HTERT RPE-1 (cell line): ENCODE data around the gene ANKRD6.

ENCODE experiments used
- in situ Hi-C: fragments of 300-500 bp; cut with MboI; formaldehyde crosslinking; loops from 4 replicates; pipeline ENCODE4 v1.14.3; 2020; ENCODE audit warnings: low sequenced_read_pairs

Gene ANKRD6

GRCh38 chr6:89506716-89507617 lies 74.0 kb downstream of the ANKRD6 start:
- in situ Hi-C loops: no loop called here

- in situ Hi-C loops: no loop called here
These were observed 76.0 kb downstream of the ANKRD6 start for GRCh38 chr6:89508755-89509563.

GRCh38 chr6:89509777-89510281 lies 76.9 kb downstream of the ANKRD6 start:
- in situ Hi-C loops: no loop called here

GRCh38 chr6:89510393-89510792 lies 77.4 kb downstream of the ANKRD6 start:
- in situ Hi-C loops: no loop called here

- in situ Hi-C loops: no loop called here
These were observed 85.6 kb downstream of the ANKRD6 start for GRCh38 chr6:89518352-89519055.

GRCh38 chr6:89520736-89521135 lies 87.8 kb downstream of the ANKRD6 start:
- in situ Hi-C loops: no loop called here

- in situ Hi-C loops: no loop called here
These were observed 89.8 kb downstream of the ANKRD6 start for GRCh38 chr6:89522778-89523177.

- in situ Hi-C loops: no loop called here
These were observed 93.0 kb downstream of the ANKRD6 start for GRCh38 chr6:89525786-89526562.

GRCh38 chr6:89526563-89526869 lies 93.6 kb downstream of the ANKRD6 start:
- in situ Hi-C loops: no loop called here

GRCh38 chr6:89527634-89528033 lies 94.7 kb downstream of the ANKRD6 start:
- in situ Hi-C loops: no loop called here

GRCh38 chr6:89528866-89529265 lies 95.9 kb downstream of the ANKRD6 start:
- in situ Hi-C loops: no loop called here

GRCh38 chr6:89530982-89531381 lies 98.0 kb downstream of the ANKRD6 start:
- in situ Hi-C loops: no loop called here

- in situ Hi-C loops: no loop called here
These were observed 103.3 kb downstream of the ANKRD6 start for GRCh38 chr6:89536231-89536630.

GRCh38 chr6:89539779-89540178 lies 106.8 kb downstream of the ANKRD6 start:
- in situ Hi-C loops: no loop called here

- in situ Hi-C loops: no loop called here
These were observed 109.3 kb downstream of the ANKRD6 start for GRCh38 chr6:89542081-89542857.

- in situ Hi-C loops: no loop called here
These were observed 109.9 kb downstream of the ANKRD6 start for GRCh38 chr6:89542866-89543265.

GRCh38 chr6:89547281-89547680 lies 114.3 kb downstream of the ANKRD6 start:
- in situ Hi-C loops: no loop called here

GRCh38 chr6:89553431-89553830 lies 120.5 kb downstream of the ANKRD6 start:
- in situ Hi-C loops: no loop called here

GRCh38 chr6:89554106-89554505 lies 121.2 kb downstream of the ANKRD6 start:
- in situ Hi-C loops: no loop called here

- in situ Hi-C loops: no loop called here
These were observed 122.1 kb downstream of the ANKRD6 start for GRCh38 chr6:89555031-89555430.
